ENCODE results near the gene MTR.

DNA sequence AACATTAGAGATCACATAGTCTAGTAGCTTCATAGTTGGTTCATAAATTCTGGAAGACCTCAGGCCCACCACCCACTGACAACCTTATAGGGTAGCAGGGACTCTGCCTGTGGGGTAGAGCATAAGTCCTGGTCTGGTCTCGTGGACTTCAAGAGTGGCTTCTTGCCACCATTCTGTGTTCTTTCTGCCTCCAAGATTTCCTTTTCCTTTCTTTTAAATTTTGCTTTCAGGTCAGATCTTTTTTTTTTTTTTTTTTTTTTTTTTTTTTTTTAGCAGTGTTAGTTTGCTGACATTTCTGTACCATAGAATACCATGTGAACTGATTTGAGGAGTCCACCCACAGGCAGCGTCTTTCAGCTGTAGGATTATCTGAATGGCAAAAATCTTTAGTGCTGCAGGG is 28.5 kb downstream of the MTR start:
- TF ChIP-seq, protein P1, sequence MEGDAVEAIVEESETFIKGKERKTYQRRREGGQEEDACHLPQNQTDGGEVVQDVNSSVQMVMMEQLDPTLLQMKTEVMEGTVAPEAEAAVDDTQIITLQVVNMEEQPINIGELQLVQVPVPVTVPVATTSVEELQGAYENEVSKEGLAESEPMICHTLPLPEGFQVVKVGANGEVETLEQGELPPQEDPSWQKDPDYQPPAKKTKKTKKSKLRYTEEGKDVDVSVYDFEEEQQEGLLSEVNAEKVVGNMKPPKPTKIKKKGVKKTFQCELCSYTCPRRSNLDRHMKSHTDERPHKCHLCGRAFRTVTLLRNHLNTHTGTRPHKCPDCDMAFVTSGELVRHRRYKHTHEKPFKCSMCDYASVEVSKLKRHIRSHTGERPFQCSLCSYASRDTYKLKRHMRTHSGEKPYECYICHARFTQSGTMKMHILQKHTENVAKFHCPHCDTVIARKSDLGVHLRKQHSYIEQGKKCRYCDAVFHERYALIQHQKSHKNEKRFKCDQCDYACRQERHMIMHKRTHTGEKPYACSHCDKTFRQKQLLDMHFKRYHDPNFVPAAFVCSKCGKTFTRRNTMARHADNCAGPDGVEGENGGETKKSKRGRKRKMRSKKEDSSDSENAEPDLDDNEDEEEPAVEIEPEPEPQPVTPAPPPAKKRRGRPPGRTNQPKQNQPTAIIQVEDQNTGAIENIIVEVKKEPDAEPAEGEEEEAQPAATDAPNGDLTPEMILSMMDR (conservative IDR thresholded peaks at IDR 0.05 in 1 of 2, IDR thresholded peaks at IDR 0.05 in 1 of 2; ENCODE audit: extremely low read depth in 1 of 2, insufficient read depth in 1 of 2, low read depth in 1 of 2, low read length in 2 of 2): no peak
- no peak for TF ChIP-seq EZH2 (IDR thresholded peaks at IDR 0.05; ENCODE audit: borderline replicate concordance, low read length)

Measured in mammary epithelial cell (primary cell).